ENCODE data around the gene ADGRV1. TPM values are rescaled to one million over a fixed set of nuclear protein-coding genes. Genes with fewer than 3 reads are reported as not detected.

ADGRV1 gene
- total RNA-seq, 1 experiment from 2014 or later, result 64.8 TPM

GRCh38 chr5:91016322-91016721 lies 457.7 kb downstream of the ADGRV1 start:
- Histone ChIP-seq H3K23me2 (ENCODE audit: insufficient read length, low read depth, low read length, poor library complexity, severe bottlenecking) (no peaks in the 10 kb centered on the region), H2BK12ac (ENCODE audit: insufficient read length, low read depth, low read length) (no peak overlapping the region), H3K79me2 (ENCODE audit: insufficient read depth, low read length) (no peaks in the 10 kb centered on the region), H3K4ac (ENCODE audit: low read depth, low read length) (no peak overlapping the region), H3K79me1 (ENCODE audit: insufficient read depth, low read depth, low read length, poor library complexity, severe bottlenecking) (no peaks in the 10 kb centered on the region), H2BK20ac (ENCODE audit: low read depth, low read length, poor library complexity, severe bottlenecking) (no peak overlapping the region), H3K23ac (ENCODE audit: insufficient read length, low read depth, low read length) (no peak overlapping the region), H3K9me3 (ENCODE audit: control insufficient read depth, low read depth, low read length) (no peaks in the 10 kb centered on the region), H3K56ac (ENCODE audit: insufficient read length, low read depth, low read length) (no peak overlapping the region), H3K27ac (ENCODE audit: insufficient read length, low read depth, low read length) (no peak overlapping the region), H3T11ph (ENCODE audit: low read length) (no peak overlapping the region), H4K91ac (ENCODE audit: insufficient read length, low read depth, low read length) (no peak overlapping the region), H3K27me3 (ENCODE audit: insufficient read depth, low read length) (no peaks in the 10 kb centered on the region), H2BK120ac (ENCODE audit: low read depth, low read length, poor library complexity, severe bottlenecking) (no peak overlapping the region), H3K4me1 (ENCODE audit: insufficient read depth, low read length) (no peaks in the 10 kb centered on the region), H3K18ac (ENCODE audit: insufficient read length, low read depth, low read length) (no peak overlapping the region), H4K20me1 (ENCODE audit: control insufficient read depth, insufficient read depth, insufficient read length) (no peaks in the 10 kb centered on the region), H2AK5ac (ENCODE audit: insufficient read length, low read length) (no peak overlapping the region), H4K5ac (ENCODE audit: insufficient read length, low read depth, low read length) (no peak overlapping the region), H3K4me2 (ENCODE audit: insufficient read depth, insufficient read length, low read length) (no peak overlapping the region), H3K9ac (ENCODE audit: extremely low read depth, insufficient read length, low read length) (no peak overlapping the region), H3K14ac (ENCODE audit: insufficient read depth, low read length) (no peak overlapping the region), H2BK5ac (ENCODE audit: insufficient read length, low read length) (no peak overlapping the region), H2BK15ac (ENCODE audit: low read depth, low read length) (no peak overlapping the region), H2AFZ (ENCODE audit: low read length) (no peak overlapping the region), H4K8ac (replicated peaks; ENCODE audit: insufficient read length, low read depth, low read length) (no peak overlapping the region)
- WGBS (ENCODE audit: extremely low coverage, insufficient read length, low lambda C conversion rate), result no CpG with 5 or more reads among the region's 1 CpG
- Mint-ChIP-seq H3K36me3 (ENCODE audit: insufficient read depth in 1 of 3, low read depth in 3 of 3) (peaks cover 16 to 26% (median 19%) of the 10 kb centered on the region in 3 experiments), H3K4me3 (no peak overlapping the region), H3K27ac (no peak overlapping the region), H3K27me3 (ENCODE audit: low read depth) (no peaks in the 10 kb centered on the region), H3K4me1 (peaks cover 11 to 16% of the 10 kb centered on the region in 2 experiments), H3K9me3 (peaks cover 7 to 13% of the 10 kb centered on the region in 2 experiments; a peak in 3 of 5 replicates)
- DNase-seq, result no peak
- TF ChIP-seq CTCF (conservative IDR thresholded peaks at IDR 0.05), result no peak

Data from H9 (cell line).